Suprapubic skin (tissue), 4 donors: ENCODE measurements around the gene CELA1. TPM values are rescaled to one million over a fixed set of nuclear protein-coding genes. Genes with fewer than 3 reads are reported as not detected.

Source experiments
- DNase-seq, 2 donors: peaks; one replicate each; pipeline ENCODE4 v3.0.0-alpha.2; 2019; ENCODE audit warnings: low spot score in 2 of 2
- H3K27ac ChIP-seq: fragments of 200-600 bp; sonication (generic); one replicate; pipeline ENCODE4 v1.5.1; 2019
- H3K27me3 ChIP-seq: fragments of 200-600 bp; sonication (generic); one replicate; pipeline ENCODE4 v1.5.1; 2019
- H3K36me3 ChIP-seq: fragments of 200-600 bp; sonication (generic); one replicate; pipeline ENCODE4 v1.5.1; 2019
- H3K4me1 ChIP-seq: fragments of 200-600 bp; sonication (generic); one replicate; pipeline ENCODE4 v1.5.1; 2019
- H3K4me3 ChIP-seq: fragments of 200-600 bp; sonication (generic); one replicate; pipeline ENCODE4 v1.5.1; 2019; ENCODE audit warnings: mild to moderate bottlenecking
- H3K9me3 ChIP-seq: fragments of 200-600 bp; sonication (generic); one replicate; pipeline ENCODE4 v1.5.1; 2019
- EP300 ChIP-seq: sonication (generic); formaldehyde crosslinking; IDR thresholded peaks from one replicate; pipeline ENCODE4 v1.6.1; 2017; ENCODE audit warnings: antibody characterized with exemption
- POLR2A ChIP-seq, 2 donors: fragments of 450-650 bp; IDR thresholded peaks; one replicate each; pipeline ENCODE4 v1.6.1; 2017; ENCODE audit warnings: antibody characterized with exemption in 2 of 2, mild to moderate bottlenecking in 2 of 2, moderate library complexity in 2 of 2
- POLR2AphosphoS5 ChIP-seq, 3 donors: sonication (generic); formaldehyde crosslinking; IDR thresholded peaks; one replicate each; pipeline ENCODE4 v1.6.1; 2017; ENCODE audit warnings: antibody characterized with exemption in 3 of 3
- WGBS: methylation state at CpG from one replicate; pipeline ENCODE4 v1.1.5; 2018; 5-methylcytosine and 5-hydroxymethylcytosine counted together
- total RNA-seq, 4 donors: library from RNA; depleted of rRNA; stranded (reverse); fragments of >200 nt; gene quantifications; one replicate each; pipeline ENCODE4 v1.1.0, GENCODE V29; 2016
- TF ChIP-seq, protein P1 (sequence below), 2 donors: fragments of 200-600 bp in 1 of 2; fragments of 450-650 bp in 1 of 2; sonication (generic) in 1 of 2; IDR thresholded peaks; one replicate each; pipeline ENCODE4 v1.5.1; 2016 to 2019; ENCODE audit warnings: antibody characterized with exemption in 2 of 2, mild to moderate bottlenecking in 1 of 2, moderate library complexity in 1 of 2

Gene CELA1
- total RNA-seq, 4 donors from 2014 or later = not detected

DNA sequence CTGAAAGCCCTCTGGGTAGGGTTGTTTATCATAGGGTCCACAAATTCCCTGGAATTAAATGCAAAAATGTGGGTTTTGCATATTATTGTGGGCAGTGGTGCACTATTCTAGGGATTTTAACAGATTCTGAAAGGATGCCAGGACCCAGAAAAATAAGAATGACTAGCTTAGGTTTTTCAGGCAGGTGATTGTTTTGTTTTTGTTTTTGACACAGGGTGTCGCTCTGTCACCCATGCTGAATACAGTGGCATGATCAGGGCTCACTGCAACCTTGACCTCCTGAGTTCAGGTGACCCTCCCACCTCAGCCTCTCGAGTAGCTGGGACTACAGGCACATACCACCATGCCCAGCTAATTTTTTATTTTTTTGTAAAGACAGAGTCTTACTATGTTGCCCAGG is 25.5 kb upstream of the CELA1 start:
- Histone ChIP-seq H3K36me3 (no peaks in the 10 kb centered on the region), H3K27me3 (no peaks in the 10 kb centered on the region), H3K4me1 (peaks cover 14% of the 10 kb centered on the region), H3K27ac (peak overlapping the region; percentile 45), H3K4me3 (no peak overlapping the region), H3K9me3 (no peaks in the 10 kb centered on the region)
- TF ChIP-seq, protein P1, sequence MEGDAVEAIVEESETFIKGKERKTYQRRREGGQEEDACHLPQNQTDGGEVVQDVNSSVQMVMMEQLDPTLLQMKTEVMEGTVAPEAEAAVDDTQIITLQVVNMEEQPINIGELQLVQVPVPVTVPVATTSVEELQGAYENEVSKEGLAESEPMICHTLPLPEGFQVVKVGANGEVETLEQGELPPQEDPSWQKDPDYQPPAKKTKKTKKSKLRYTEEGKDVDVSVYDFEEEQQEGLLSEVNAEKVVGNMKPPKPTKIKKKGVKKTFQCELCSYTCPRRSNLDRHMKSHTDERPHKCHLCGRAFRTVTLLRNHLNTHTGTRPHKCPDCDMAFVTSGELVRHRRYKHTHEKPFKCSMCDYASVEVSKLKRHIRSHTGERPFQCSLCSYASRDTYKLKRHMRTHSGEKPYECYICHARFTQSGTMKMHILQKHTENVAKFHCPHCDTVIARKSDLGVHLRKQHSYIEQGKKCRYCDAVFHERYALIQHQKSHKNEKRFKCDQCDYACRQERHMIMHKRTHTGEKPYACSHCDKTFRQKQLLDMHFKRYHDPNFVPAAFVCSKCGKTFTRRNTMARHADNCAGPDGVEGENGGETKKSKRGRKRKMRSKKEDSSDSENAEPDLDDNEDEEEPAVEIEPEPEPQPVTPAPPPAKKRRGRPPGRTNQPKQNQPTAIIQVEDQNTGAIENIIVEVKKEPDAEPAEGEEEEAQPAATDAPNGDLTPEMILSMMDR (IDR thresholded peaks at IDR 0.05) = no peak
- TF ChIP-seq POLR2A (IDR thresholded peaks at IDR 0.05) = no peak
- no peak for TF ChIP-seq EP300
- TF ChIP-seq POLR2AphosphoS5 (IDR thresholded peaks at IDR 0.05) = no peak
- WGBS = 93% methylated on average over 2 of the region's 2 CpGs
- DNase-seq = no peak

GRCh38 chr12:51371295-51371953 is 24.9 kb upstream of the CELA1 start:
- Histone ChIP-seq H3K4me3 (no peak overlapping the region), H3K27me3 (no peaks in the 10 kb centered on the region), H3K9me3 (no peaks in the 10 kb centered on the region), H3K27ac (peak overlapping the region; percentile 45), H3K36me3 (no peaks in the 10 kb centered on the region), H3K4me1 (peaks cover 14% of the 10 kb centered on the region)
- TF ChIP-seq EP300 = no peak
- TF ChIP-seq, protein P1 (IDR thresholded peaks at IDR 0.05) = no peak
- TF ChIP-seq POLR2AphosphoS5 (IDR thresholded peaks at IDR 0.05) = peak in 1 of 3 donors; percentile 26
- no peak for DNase-seq
- 19% methylated on average over 8 of the region's 8 CpGs for WGBS

GRCh38 chr12:51370667-51371066 is 24.2 kb upstream of the CELA1 start:
- 88% methylated on average over 9 of the region's 9 CpGs for WGBS
- no peaks in the 10 kb centered on the region for H3K36me3 ChIP-seq
- DNase-seq = no peak
- H3K27me3 ChIP-seq = no peaks in the 10 kb centered on the region
- H3K4me1 ChIP-seq = peaks cover 14% of the 10 kb centered on the region
- no peak overlapping the region for H3K4me3 ChIP-seq
- no peaks in the 10 kb centered on the region for H3K9me3 ChIP-seq
- H3K27ac ChIP-seq = no peak overlapping the region
- TF ChIP-seq, protein P1 (IDR thresholded peaks at IDR 0.05) = no peak
- TF ChIP-seq EP300 = no peak
- no peak for TF ChIP-seq POLR2AphosphoS5 (IDR thresholded peaks at IDR 0.05)
- no peak for TF ChIP-seq POLR2A (IDR thresholded peaks at IDR 0.05)

GRCh38 chr12:51369581-51369980 is 23.1 kb upstream of the CELA1 start:
- TF ChIP-seq POLR2A (IDR thresholded peaks at IDR 0.05) (no peak), EP300 (no peak), POLR2AphosphoS5 (IDR thresholded peaks at IDR 0.05) (no peak)
- TF ChIP-seq, protein P1 (IDR thresholded peaks at IDR 0.05) = no peak

GRCh38 chr12:51368640-51369517 is 22.4 kb upstream of the CELA1 start:
- H3K9me3 ChIP-seq = no peaks in the 10 kb centered on the region
- DNase-seq = peak in 1 of 2 donors; percentile 71
- no peak overlapping the region for H3K4me3 ChIP-seq
- TF ChIP-seq POLR2A (IDR thresholded peaks at IDR 0.05) = no peak
- TF ChIP-seq POLR2AphosphoS5 (IDR thresholded peaks at IDR 0.05) = no peak
- TF ChIP-seq EP300 = no peak
- TF ChIP-seq, protein P1 (IDR thresholded peaks at IDR 0.05) = no peak
- no peaks in the 10 kb centered on the region for H3K36me3 ChIP-seq
- WGBS = 71% methylated on average over 10 of the region's 17 CpGs
- H3K4me1 ChIP-seq = peaks cover 14% of the 10 kb centered on the region
- no peak overlapping the region for H3K27ac ChIP-seq
- H3K27me3 ChIP-seq = no peaks in the 10 kb centered on the region

More at GRCh38 chr12:51369581-51369980, 23.1 kb upstream of the CELA1 start:
- Histone ChIP-seq H3K36me3 (no peaks in the 10 kb centered on the region), H3K9me3 (no peaks in the 10 kb centered on the region), H3K4me1 (peaks cover 14% of the 10 kb centered on the region), H3K4me3 (no peak overlapping the region), H3K27ac (no peak overlapping the region), H3K27me3 (no peaks in the 10 kb centered on the region)
- 91% methylated on average over 4 of the region's 4 CpGs for WGBS
- no peak for DNase-seq
